K562 (cell line): Measurements from ENCODE around the gene RNASE8. TPM values are rescaled to one million over a fixed set of nuclear protein-coding genes. Genes with fewer than 3 reads are reported as not detected.

Experiments
- HNRNPK ChIP-seq: fragments of 200-400 bp; formaldehyde crosslinking; IDR thresholded peaks from one replicate; pipeline ENCODE4 v1.6.1; 2018; ENCODE audit warnings: mild to moderate bottlenecking, low read depth, low read length; ENCODE audit not compliant: poor library complexity, severe bottlenecking
- THRAP3 ChIP-seq: fragments of 450-650 bp; IDR thresholded peaks from 2 replicates; pipeline ENCODE4 v1.6.1; 2016; ENCODE audit warnings: mild to moderate bottlenecking, inconsistent platforms, borderline replicate concordance
- ZBTB40 ChIP-seq, 2 experiments: fragments of 450-650 bp in 1 of 2; sonication (generic) in 1 of 2; formaldehyde crosslinking in 1 of 2; IDR thresholded peaks; 2 replicates each; pipeline versions ENCODE4 v1.7.1 to v1.9.0; 2016 to 2022; ENCODE audit warnings: inconsistent platforms in 1 of 2, mild to moderate bottlenecking in 1 of 2, missing genetic modification reagents in 1 of 2
- polyA plus RNA-seq, 8 experiments: library from polyadenylated mRNA; depleted of rRNA in 4 of 8; stranded (reverse) in 5 of 8; unstranded in 3 of 8; fragments of >200 nt; fragmentation: Nextera tagmentation in 2 of 8; fragmentation: Illumina TruSeq in 1 of 8; extraction: Ambion mirVana in 2 of 8; extraction: Trizol in 1 of 8; gene quantifications; 2 replicates each; pipeline versions ENCODE4 v1.2.1 to v1.2.3, GENCODE V29; 2011 to 2014; ENCODE audit warnings: inconsistent platforms in 1 of 8, missing spikeins in 1 of 8
- total RNA-seq, 7 experiments: library from RNA; depleted of rRNA in 6 of 7; stranded (reverse); fragments of >200 nt in 6 of 7; fragmentation: Illumina TruSeq in 2 of 7; extraction: Trizol in 2 of 7; gene quantifications; 2 replicates each; pipeline versions ENCODE4 v1.2.1 to v1.2.3, GENCODE V29; 2011 to 2021; ENCODE audit warnings: low replicate concordance in 1 of 7
- TF ChIP-seq, protein P1 (sequence below): fragments of 450-650 bp; IDR thresholded peaks from 2 replicates; pipeline ENCODE4 v1.6.1; 2017; ENCODE audit warnings: antibody characterized with exemption, mild to moderate bottlenecking
- TF ChIP-seq, protein P2 (sequence below): sonication (generic); formaldehyde crosslinking; IDR thresholded peaks from 2 replicates; pipeline ENCODE4 v1.8.1; 2022; ENCODE audit warnings: missing genetic modification reagents
- TF ChIP-seq, protein P3 (sequence below): fragments of 250-450 bp; sonication (Bioruptor Pico); IDR thresholded peaks from 2 replicates; pipeline ENCODE4 v1.4.0; 2020; ENCODE audit warnings: mild to moderate bottlenecking, moderate library complexity

The RNASE8 gene
- total and polyA plus RNA-seq, 9 of the 15 experiments (the other 6 are each of a cell fraction or from before 2014, with no cell fraction given) = not detected

DNA sequence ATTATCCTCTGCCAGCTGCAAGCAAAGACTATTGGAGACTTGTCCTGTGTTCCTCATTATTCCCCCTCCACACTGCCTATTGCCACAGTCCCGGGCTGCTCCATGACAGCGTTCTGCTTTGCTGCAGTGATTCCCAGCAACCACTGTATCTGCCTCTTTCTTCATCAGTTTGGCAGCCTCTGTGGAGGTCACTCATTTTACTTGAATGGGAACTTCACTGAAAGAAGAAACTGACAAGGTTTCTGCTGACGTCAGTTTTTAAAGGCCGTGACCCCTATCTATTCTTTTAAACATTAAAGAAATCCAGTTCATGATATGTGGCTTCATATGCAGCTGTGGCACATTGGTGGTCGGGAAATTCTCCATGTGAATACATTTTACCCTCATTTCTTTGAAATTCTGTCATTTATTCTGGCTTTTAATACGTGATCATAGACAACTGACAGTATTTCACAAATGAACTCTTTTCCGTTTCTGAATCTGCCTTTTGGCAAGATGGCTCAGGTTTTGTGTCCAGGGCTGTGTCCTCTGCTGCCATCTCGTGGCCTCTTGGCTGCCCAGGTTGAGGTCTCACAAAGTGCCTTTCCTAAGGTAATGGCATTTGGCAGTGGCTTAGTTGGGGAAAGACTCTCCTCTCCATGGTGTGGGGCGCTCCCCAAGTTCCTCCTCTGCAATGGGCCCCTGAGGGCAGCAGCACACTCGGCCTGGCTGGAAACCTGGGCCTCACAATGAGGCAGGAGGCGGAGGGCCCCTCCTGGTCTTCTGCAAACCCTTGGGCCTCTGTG is 49.1 kb downstream of the RNASE8 start (continued):
- TF ChIP-seq ZBTB40 (IDR thresholded peaks at IDR 0.05) (no peak), ZBTB40 (CRISPR knock-in tag; IDR thresholded peaks at IDR 0.05) (no peak), HNRNPK (no peak), THRAP3 (no peak)
- TF ChIP-seq, protein P1, sequence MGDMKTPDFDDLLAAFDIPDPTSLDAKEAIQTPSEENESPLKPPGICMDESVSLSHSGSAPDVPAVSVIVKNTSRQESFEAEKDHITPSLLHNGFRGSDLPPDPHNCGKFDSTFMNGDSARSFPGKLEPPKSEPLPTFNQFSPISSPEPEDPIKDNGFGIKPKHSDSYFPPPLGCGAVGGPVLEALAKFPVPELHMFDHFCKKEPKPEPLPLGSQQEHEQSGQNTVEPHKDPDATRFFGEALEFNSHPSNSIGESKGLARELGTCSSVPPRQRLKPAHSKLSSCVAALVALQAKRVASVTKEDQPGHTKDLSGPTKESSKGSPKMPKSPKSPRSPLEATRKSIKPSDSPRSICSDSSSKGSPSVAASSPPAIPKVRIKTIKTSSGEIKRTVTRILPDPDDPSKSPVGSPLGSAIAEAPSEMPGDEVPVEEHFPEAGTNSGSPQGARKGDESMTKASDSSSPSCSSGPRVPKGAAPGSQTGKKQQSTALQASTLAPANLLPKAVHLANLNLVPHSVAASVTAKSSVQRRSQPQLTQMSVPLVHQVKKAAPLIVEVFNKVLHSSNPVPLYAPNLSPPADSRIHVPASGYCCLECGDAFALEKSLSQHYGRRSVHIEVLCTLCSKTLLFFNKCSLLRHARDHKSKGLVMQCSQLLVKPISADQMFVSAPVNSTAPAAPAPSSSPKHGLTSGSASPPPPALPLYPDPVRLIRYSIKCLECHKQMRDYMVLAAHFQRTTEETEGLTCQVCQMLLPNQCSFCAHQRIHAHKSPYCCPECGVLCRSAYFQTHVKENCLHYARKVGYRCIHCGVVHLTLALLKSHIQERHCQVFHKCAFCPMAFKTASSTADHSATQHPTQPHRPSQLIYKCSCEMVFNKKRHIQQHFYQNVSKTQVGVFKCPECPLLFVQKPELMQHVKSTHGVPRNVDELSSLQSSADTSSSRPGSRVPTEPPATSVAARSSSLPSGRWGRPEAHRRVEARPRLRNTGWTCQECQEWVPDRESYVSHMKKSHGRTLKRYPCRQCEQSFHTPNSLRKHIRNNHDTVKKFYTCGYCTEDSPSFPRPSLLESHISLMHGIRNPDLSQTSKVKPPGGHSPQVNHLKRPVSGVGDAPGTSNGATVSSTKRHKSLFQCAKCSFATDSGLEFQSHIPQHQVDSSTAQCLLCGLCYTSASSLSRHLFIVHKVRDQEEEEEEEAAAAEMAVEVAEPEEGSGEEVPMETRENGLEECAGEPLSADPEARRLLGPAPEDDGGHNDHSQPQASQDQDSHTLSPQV = peak; percentile 87
- TF ChIP-seq, protein P2, sequence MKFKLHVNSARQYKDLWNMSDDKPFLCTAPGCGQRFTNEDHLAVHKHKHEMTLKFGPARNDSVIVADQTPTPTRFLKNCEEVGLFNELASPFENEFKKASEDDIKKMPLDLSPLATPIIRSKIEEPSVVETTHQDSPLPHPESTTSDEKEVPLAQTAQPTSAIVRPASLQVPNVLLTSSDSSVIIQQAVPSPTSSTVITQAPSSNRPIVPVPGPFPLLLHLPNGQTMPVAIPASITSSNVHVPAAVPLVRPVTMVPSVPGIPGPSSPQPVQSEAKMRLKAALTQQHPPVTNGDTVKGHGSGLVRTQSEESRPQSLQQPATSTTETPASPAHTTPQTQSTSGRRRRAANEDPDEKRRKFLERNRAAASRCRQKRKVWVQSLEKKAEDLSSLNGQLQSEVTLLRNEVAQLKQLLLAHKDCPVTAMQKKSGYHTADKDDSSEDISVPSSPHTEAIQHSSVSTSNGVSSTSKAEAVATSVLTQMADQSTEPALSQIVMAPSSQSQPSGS (CRISPR knock-in tag) = no peak
- TF ChIP-seq, protein P3, sequence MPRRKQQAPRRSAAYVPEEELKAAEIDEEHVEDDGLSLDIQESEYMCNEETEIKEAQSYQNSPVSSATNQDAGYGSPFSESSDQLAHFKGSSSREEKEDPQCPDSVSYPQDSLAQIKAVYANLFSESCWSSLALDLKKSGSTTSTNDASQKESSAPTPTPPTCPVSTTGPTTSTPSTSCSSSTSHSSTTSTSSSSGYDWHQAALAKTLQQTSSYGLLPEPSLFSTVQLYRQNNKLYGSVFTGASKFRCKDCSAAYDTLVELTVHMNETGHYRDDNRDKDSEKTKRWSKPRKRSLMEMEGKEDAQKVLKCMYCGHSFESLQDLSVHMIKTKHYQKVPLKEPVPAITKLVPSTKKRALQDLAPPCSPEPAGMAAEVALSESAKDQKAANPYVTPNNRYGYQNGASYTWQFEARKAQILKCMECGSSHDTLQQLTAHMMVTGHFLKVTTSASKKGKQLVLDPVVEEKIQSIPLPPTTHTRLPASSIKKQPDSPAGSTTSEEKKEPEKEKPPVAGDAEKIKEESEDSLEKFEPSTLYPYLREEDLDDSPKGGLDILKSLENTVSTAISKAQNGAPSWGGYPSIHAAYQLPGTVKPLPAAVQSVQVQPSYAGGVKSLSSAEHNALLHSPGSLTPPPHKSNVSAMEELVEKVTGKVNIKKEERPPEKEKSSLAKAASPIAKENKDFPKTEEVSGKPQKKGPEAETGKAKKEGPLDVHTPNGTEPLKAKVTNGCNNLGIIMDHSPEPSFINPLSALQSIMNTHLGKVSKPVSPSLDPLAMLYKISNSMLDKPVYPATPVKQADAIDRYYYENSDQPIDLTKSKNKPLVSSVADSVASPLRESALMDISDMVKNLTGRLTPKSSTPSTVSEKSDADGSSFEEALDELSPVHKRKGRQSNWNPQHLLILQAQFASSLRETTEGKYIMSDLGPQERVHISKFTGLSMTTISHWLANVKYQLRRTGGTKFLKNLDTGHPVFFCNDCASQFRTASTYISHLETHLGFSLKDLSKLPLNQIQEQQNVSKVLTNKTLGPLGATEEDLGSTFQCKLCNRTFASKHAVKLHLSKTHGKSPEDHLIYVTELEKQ (CRISPR knock-in tag) = no peak
